A673 (cell line): ENCODE results near the gene FLACC1. TPM values are rescaled to one million over a fixed set of nuclear protein-coding genes. Genes with fewer than 3 reads are reported as not detected.
A peak's percentile ranks its signal among the peaks of the same experiment; 100 is the strongest.

ENCODE experiments used
- BruUV-seq: library from RNA; stranded (reverse); fragments of 400-500 nt; replicated peaks from 2 replicates; lab custom pipeline; 2021; lab: Mats Ljungman, UMichigan
- CTCF ChIA-PET: fragments of 300-600 bp; sonication (Branson Sonifier 250); formaldehyde crosslinking; loops from one replicate; lab custom pipeline; 2022; ENCODE audit warnings: antibody characterized with exemption; lab: Charles Lee
- POLR2A ChIA-PET: fragments of 300-600 bp; sonication (Branson Sonifier 250); formaldehyde crosslinking; loops from one replicate; lab custom pipeline; 2022; ENCODE audit warnings: antibody characterized with exemption; ENCODE audit not compliant: low non-redundant PET; lab: Charles Lee
- DNase-seq: peaks from one replicate; pipeline ENCODE4 v3.0.0-alpha.2; 2015; ENCODE audit warnings: low spot score
- H3K27ac ChIP-seq: fragments of 200-600 bp; sonication (generic); 2 replicates; pipeline ENCODE4 v1.5.1; 2016; ENCODE audit warnings: mixed run types, low read depth, mild to moderate bottlenecking, mixed read lengths, antibody characterized with exemption, low read length; ENCODE audit not compliant: poor library complexity, severe bottlenecking
- H3K27me3 ChIP-seq: fragments of 200-600 bp; sonication (generic); replicated peaks from 2 replicates; pipeline ENCODE4 v1.6.1; 2017; ENCODE audit warnings: mixed run types, low read depth, mild to moderate bottlenecking, mixed read lengths, antibody characterized with exemption, low read length; ENCODE audit not compliant: insufficient read depth, poor library complexity
- H3K36me3 ChIP-seq: fragments of 200-600 bp; sonication (generic); 2 replicates; pipeline ENCODE4 v1.6.1; 2016; ENCODE audit warnings: mixed run types, mild to moderate bottlenecking, mixed read lengths, antibody characterized with exemption, low read length; ENCODE audit not compliant: insufficient read depth, poor library complexity, severe bottlenecking
- H3K4me1 ChIP-seq: fragments of 200-600 bp; sonication (generic); 2 replicates; pipeline ENCODE4 v1.6.1; 2017; ENCODE audit warnings: mixed run types, mild to moderate bottlenecking, mixed read lengths, antibody characterized with exemption, low read length; ENCODE audit not compliant: insufficient read depth, poor library complexity, severe bottlenecking
- H3K4me3 ChIP-seq: fragments of 200-600 bp; sonication (generic); 2 replicates; pipeline ENCODE4 v1.5.1; 2016; ENCODE audit warnings: low read depth, mixed run types, mild to moderate bottlenecking, mixed read lengths, low read length; ENCODE audit not compliant: poor library complexity, severe bottlenecking
- H3K9me3 ChIP-seq: fragments of 200-600 bp; sonication (generic); 2 replicates; pipeline ENCODE4 v1.6.1; 2016; ENCODE audit warnings: mixed run types, low read depth, mild to moderate bottlenecking, mixed read lengths, antibody characterized with exemption, low read length; ENCODE audit not compliant: poor library complexity, severe bottlenecking
- EZH2 ChIP-seq: fragments of 200-600 bp; sonication (generic); IDR thresholded peaks from 2 replicates; pipeline ENCODE4 v1.6.1; 2017; ENCODE audit warnings: borderline replicate concordance, low read depth, mild to moderate bottlenecking, mixed read lengths, antibody characterized with exemption, low read length; ENCODE audit not compliant: poor library complexity, severe bottlenecking
- intact Hi-C: fragments of 100-400 bp; cut with micrococcal nuclease; formaldehyde crosslinking; loops from one replicate; pipeline ENCODE4 v1.10.0; 2022; ENCODE audit not compliant: unreplicated experiment
- total RNA-seq: library from RNA; stranded (reverse); gene quantifications from 2 replicates; pipeline ENCODE4 v1.2.3, GENCODE V29; 2021
- TF ChIP-seq, protein P1 (sequence below): fragments of 300-800, 200-600 bp; sonication (generic); conservative IDR thresholded peaks from 2 replicates; pipeline ENCODE4 v1.5.1; 2017; ENCODE audit warnings: low read depth, mild to moderate bottlenecking, antibody characterized with exemption, low read length, moderate library complexity, mixed read lengths

Gene FLACC1
- total RNA-seq, 1 experiment from 2014 or later, result 2.4 TPM

DNA sequence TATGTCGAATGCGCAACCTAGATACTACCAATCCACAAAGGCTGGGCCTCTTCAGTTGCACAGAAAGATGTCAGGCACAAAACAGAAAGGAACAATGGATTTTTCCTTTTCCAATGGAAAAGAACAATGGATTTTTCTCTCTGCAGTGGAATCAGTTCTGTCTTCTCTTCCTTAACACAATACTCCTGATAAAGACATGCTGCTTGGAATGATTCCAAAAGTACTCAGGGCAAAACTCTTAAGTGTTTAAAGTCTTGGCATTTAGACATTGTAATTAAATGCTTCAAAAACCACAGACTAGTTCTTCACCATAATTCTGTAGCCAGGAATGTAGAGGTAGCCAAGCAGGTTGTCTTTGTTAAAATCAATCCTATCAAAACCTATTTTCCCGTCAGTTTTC, 46.7 kb upstream of the FLACC1 start:
- TF ChIP-seq EZH2, result no peak
- TF ChIP-seq, protein P1, sequence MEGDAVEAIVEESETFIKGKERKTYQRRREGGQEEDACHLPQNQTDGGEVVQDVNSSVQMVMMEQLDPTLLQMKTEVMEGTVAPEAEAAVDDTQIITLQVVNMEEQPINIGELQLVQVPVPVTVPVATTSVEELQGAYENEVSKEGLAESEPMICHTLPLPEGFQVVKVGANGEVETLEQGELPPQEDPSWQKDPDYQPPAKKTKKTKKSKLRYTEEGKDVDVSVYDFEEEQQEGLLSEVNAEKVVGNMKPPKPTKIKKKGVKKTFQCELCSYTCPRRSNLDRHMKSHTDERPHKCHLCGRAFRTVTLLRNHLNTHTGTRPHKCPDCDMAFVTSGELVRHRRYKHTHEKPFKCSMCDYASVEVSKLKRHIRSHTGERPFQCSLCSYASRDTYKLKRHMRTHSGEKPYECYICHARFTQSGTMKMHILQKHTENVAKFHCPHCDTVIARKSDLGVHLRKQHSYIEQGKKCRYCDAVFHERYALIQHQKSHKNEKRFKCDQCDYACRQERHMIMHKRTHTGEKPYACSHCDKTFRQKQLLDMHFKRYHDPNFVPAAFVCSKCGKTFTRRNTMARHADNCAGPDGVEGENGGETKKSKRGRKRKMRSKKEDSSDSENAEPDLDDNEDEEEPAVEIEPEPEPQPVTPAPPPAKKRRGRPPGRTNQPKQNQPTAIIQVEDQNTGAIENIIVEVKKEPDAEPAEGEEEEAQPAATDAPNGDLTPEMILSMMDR, result no peak
- no peaks in the 10 kb centered on the region for H3K9me3 ChIP-seq
- intact Hi-C loops, result no loop called here
- BruUV-seq, result no TSS peak
- no peaks in the 10 kb centered on the region for H3K27me3 ChIP-seq
- CTCF ChIA-PET, result interaction anchor here (0.6 kb wide), 1 partner anchor 48 kb away, joined by 3 read pairs; the partner anchor contains the start of genes STRADB and TRAK2
- no peaks in the 10 kb centered on the region for H3K36me3 ChIP-seq
- H3K4me1 ChIP-seq, result peaks cover 65% of the 10 kb centered on the region
- H3K4me3 ChIP-seq, result peak overlapping the region; percentile 17
- DNase-seq, result peak; percentile 73
- POLR2A ChIA-PET, result no interaction called here
- H3K27ac ChIP-seq, result peak overlapping the region; percentile 60

DNA sequence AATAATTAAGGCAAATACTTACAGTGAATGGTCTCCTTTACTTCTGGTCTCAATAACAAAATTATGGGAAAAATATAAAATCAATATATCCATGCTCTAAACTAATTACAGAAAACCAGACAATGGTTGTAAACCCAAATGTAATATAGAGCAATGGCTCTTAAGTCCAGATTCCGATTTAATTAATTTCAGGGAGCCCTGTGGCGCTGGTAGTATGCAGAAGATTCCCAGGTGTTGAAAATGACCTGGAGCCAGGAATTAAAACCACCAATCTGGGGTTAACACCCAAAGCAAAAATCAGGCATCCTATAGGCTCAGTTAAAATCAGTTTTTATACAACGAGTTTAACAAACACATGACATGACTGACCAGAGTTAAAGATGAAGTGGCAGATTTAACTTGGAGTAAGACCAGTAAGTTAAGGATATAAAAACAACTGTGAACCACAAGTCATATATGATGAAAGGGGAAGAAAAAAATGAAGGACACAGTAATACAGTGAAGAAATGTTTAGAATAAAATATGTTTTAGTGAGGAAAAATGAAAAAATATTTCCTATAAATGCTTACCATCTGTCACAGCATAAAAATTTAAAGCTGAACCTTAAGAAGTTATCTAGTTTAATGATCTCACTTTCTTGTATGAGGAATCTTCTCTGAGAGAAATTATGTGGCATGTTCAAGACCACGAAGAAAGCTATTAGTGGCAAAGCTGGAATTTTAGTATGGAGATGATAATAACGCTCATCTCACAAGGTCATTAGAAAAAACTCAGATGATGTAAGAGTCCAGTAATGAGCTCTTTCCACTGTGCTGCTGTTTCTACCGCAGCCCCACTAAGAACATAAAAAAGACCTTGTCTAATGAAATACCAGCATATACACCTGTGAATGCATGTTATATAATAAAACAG, 45.8 kb upstream of the FLACC1 start:
- no peak for DNase-seq
- H3K9me3 ChIP-seq, result no peaks in the 10 kb centered on the region
- H3K27ac ChIP-seq, result peak overlapping the region; percentile 60
- H3K4me1 ChIP-seq, result peaks cover 64% of the 10 kb centered on the region
- no peaks in the 10 kb centered on the region for H3K27me3 ChIP-seq
- TF ChIP-seq EZH2, result no peak
- TF ChIP-seq, protein P1, result no peak
- H3K4me3 ChIP-seq, result no peak overlapping the region
- peaks cover 6% of the 10 kb centered on the region for H3K36me3 ChIP-seq
- POLR2A ChIA-PET, result interaction anchor here (0.5 to 0.6 kb wide), 2 partner anchors 31 to 48 kb away, joined by 3 to 7 read pairs; partner anchors contain the start of genes STRADB and TRAK2
- BruUV-seq, result no TSS peak
- intact Hi-C loops, result no loop called here
- CTCF ChIA-PET, result no interaction called here

DNA sequence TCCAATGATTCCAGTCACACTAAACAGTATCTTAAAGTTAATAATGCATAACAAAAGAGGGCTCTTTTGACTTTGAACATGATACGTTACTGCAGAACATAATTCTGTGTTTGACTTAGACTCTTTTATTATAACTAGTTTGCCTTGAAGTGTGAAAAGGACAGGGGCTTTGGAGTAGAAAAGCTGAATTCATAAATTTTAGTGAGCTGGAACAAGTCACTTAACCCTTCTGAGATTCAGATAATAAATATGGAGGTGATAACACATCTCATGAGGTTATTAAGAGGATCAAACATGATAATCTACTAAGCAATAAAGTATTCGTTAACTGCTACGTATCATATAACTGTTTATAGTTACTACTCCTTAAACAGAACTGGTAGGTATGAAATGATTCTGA, 44.7 kb upstream of the FLACC1 start:
- ChIA-PET POLR2A (interaction anchor here (0.6 to 0.7 kb wide), 3 partner anchors 53 to 936 kb away, joined by 3 read pairs; no protein-coding TSS in a partner anchor), CTCF (no interaction called here)
- intact Hi-C loops, result no loop called here
- Histone ChIP-seq H3K4me3 (no peak overlapping the region), H3K4me1 (peaks cover 54% of the 10 kb centered on the region), H3K36me3 (peaks cover 17% of the 10 kb centered on the region), H3K27ac (no peak overlapping the region), H3K9me3 (no peaks in the 10 kb centered on the region), H3K27me3 (no peaks in the 10 kb centered on the region)
- no peak for TF ChIP-seq EZH2
- no peak for DNase-seq
- no TSS peak for BruUV-seq
